Spinal cord (tissue), 10 donors: ENCODE results near the gene IL1RAPL1. TPM values are rescaled to one million over a fixed set of nuclear protein-coding genes. Genes with fewer than 3 reads are reported as not detected.
A peak's percentile ranks its signal among the peaks of the same experiment; 100 is the strongest.

ENCODE experiments used
- DNase-seq, 6 donors: peaks; one replicate each; pipeline versions ENCODE4 v3.0.0 to v3.0.0-alpha.2; 2013 to 2015; ENCODE audit warnings: low spot score in 6 of 6, low read depth in 4 of 6
- H3K27ac ChIP-seq: one replicate; pipeline ENCODE4 v1.5.1; 2013; ENCODE audit warnings: low read depth, low read length, control low read depth
- H3K27me3 ChIP-seq: one replicate; pipeline ENCODE4 v1.6.1; 2013; ENCODE audit warnings: low read length; ENCODE audit not compliant: control insufficient read depth, insufficient read depth
- H3K36me3 ChIP-seq: one replicate; pipeline ENCODE4 v1.6.1; 2013; ENCODE audit warnings: low read length; ENCODE audit not compliant: control insufficient read depth, insufficient read depth
- H3K4me1 ChIP-seq: one replicate; pipeline ENCODE4 v1.6.1; 2013; ENCODE audit warnings: low read length; ENCODE audit not compliant: control insufficient read depth, insufficient read depth
- H3K4me3 ChIP-seq: one replicate; pipeline ENCODE4 v1.5.1; 2013; ENCODE audit warnings: low read depth, low read length, control low read depth
- H3K9me3 ChIP-seq: one replicate; pipeline ENCODE4 v1.6.1; 2013; ENCODE audit warnings: low read length; ENCODE audit not compliant: control insufficient read depth, insufficient read depth
- WGBS: methylation state at CpG from one replicate; pipeline ENCODE4 v1.1.5; 2013; ENCODE audit warnings: missing lambda C conversion rate; ENCODE audit not compliant: insufficient coverage; 5-methylcytosine and 5-hydroxymethylcytosine counted together
- polyA plus RNA-seq, 2 donors: library from polyadenylated mRNA; unstranded; fragments of 120-200 nt; gene quantifications; one replicate each; pipeline ENCODE4 v1.2.1, GENCODE V29; 2013; ENCODE audit not compliant: insufficient read length in 2 of 2
- total RNA-seq, 2 donors: library from RNA; depleted of rRNA in 1 of 2; stranded (reverse); fragments of 120-200 nt in 1 of 2; fragments of >200 nt in 1 of 2; gene quantifications; one replicate each; pipeline versions ENCODE4 v1.2.3 to v1.2.4, GENCODE V29; 2013 to 2014
- donor health status: healthy.

The IL1RAPL1 gene
- total and polyA plus RNA-seq, 4 donors, result 2.3 to 24.5 (median 7.0) TPM

DNA sequence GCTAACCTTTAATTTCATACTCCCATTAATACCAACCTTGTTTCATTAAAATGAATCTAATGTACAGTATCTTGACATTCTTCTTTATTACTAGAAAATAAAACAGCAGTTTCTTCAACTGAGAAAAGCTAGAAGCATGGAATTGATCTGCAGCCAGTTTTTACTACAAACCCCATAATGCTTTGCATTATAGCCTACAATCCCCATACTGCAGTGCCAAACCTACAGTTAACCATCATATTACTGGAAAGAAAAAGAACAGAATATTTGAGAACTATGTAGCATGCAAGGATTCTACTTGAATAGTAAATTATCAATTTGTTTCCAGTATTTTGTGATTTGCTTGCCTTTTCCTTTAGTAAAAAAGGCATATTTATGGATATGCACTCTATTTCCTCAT is 3.2 kb upstream of the IL1RAPL1 start:
- Histone ChIP-seq H3K27ac (no peak overlapping the region), H3K9me3 (no peaks in the 10 kb centered on the region), H3K4me1 (no peaks in the 10 kb centered on the region), H3K27me3 (peaks cover 8% of the 10 kb centered on the region), H3K36me3 (no peaks in the 10 kb centered on the region), H3K4me3 (no peak overlapping the region)
- peak in 2 of 6 donors; percentile 42 to 69 for DNase-seq

DNA sequence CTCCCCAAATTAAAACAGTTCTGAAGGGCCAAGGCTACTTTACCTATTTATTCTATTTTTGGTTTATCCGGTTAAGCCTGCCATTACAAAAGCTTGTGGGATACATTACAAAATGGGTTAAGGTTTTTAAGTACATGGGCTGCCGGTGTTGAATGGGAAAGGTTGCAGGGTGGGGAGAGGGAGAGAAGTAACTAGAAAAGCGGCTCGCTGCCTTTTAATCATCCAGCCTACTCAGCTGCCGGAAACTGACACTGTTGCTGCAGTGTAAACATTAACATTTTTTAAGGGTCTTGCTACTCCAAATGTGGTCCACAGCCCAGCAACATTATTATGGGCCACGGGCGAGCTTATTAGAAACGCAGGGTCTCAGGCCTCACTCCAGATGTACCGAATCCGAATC is 1.5 kb upstream of the IL1RAPL1 start:
- H3K36me3 ChIP-seq, result no peaks in the 10 kb centered on the region
- WGBS, result 31% methylated on average over 9 of the region's 10 CpGs
- no peaks in the 10 kb centered on the region for H3K4me1 ChIP-seq
- H3K27me3 ChIP-seq, result peaks cover 8% of the 10 kb centered on the region
- peak overlapping the region; percentile 65 for H3K27ac ChIP-seq
- DNase-seq, result peak in 1 of 6 donors; percentile 11
- H3K4me3 ChIP-seq, result peak overlapping the region; percentile 55
- no peaks in the 10 kb centered on the region for H3K9me3 ChIP-seq

DNA sequence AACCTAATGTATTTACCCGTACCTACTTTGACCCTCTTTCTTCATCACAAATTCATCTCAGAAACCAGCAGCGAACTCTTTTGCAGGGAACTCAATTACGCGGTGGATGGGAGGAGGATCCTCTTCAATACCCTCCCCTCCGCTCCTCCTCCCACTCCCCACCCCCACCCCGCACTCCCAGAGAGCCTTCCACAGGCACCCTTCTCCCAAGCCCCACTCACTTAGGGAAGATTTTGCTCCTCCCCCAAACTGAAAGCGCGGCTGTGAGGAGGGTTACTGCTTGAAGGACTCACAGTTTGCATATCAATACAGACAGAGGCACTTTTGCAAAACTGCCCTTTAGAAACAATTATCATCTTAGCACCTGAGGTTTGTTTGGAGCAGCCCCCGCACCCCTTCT is 960 bp upstream of the IL1RAPL1 start:
- DNase-seq, result peak in 2 of 6 donors; percentile 73 to 79
- Histone ChIP-seq H3K4me3 (peak overlapping the region; percentile 55), H3K36me3 (no peaks in the 10 kb centered on the region), H3K27me3 (peaks cover 5% of the 10 kb centered on the region), H3K9me3 (no peaks in the 10 kb centered on the region), H3K4me1 (no peaks in the 10 kb centered on the region), H3K27ac (peak overlapping the region; percentile 65)
- 0% methylated on average over 2 of the region's 9 CpGs for WGBS

DNA sequence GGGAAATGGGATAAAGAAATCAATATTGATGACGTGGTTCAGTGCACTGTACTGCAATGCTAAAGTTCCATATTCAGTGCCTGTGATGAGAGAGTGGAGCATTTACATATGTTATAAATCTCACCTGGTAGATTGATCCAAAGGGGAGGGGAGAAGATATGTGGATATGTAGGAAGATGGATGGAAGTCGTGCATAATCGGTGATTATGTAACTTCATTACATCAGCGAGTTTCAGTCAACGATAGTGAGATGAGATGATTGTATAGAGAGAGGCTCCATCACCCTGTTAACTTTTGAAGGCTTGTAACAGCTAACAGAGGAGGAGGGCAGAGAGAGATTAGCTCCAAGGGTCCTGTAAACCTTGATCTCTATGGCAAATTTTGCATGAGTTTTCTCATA is 1.8 kb downstream of the IL1RAPL1 start:
- peaks cover 5% of the 10 kb centered on the region for H3K27me3 ChIP-seq
- 31% methylated on average over 5 of the region's 5 CpGs for WGBS
- peak overlapping the region; percentile 47 for H3K27ac ChIP-seq
- H3K4me1 ChIP-seq, result no peaks in the 10 kb centered on the region
- DNase-seq, result peak in 2 of 6 donors; percentile 14 to 34
- H3K4me3 ChIP-seq, result peak overlapping the region; percentile 55
- no peaks in the 10 kb centered on the region for H3K36me3 ChIP-seq
- H3K9me3 ChIP-seq, result no peaks in the 10 kb centered on the region

DNA sequence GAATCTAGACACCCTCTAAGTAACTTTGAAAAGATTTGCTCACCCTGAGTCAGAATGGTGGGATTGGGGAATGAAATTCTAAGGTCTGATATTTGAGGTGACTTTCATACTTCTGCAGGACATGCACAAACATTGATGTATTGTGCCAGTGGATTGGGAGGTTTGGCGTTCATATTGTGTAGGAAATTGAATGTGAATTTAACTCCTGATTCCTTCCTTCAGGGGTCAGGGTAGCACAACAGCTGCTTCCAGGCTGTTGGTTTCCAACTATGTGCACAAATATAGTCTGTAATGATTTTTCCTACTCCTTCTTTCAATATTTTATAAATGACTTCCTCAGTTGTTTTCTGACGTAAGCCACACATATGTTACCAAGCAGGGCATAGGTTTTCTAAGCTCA is 3.1 kb downstream of the IL1RAPL1 start:
- DNase-seq, result peak in 2 of 6 donors; percentile 25 to 69
- peaks cover 5% of the 10 kb centered on the region for H3K27me3 ChIP-seq
- no peaks in the 10 kb centered on the region for H3K9me3 ChIP-seq
- no peaks in the 10 kb centered on the region for H3K4me1 ChIP-seq
- peak overlapping the region; percentile 55 for H3K4me3 ChIP-seq
- no peaks in the 10 kb centered on the region for H3K36me3 ChIP-seq
- peak overlapping the region; percentile 47 for H3K27ac ChIP-seq
- WGBS, result no CpG with 5 or more reads among the region's 2 CpGs

DNA sequence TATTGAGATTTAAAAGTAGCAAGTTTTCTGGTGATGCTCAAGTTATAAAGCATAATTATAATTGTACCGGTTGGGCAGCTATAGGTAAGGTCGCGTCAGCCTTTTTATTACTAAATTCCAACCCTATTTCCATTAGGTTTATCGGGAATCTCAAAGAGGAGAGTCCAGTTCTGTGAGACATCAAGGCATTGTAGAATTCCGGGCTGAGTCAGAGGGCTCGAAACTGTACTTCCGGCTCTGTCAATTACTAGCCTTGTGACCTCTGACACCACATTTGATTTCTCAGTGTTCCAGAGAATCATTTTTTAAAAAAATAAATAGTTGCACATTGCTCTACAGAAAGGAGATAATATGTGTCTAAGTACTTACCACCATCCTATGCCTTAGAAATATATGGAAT is 4.3 kb downstream of the IL1RAPL1 start:
- Histone ChIP-seq H3K27me3 (peaks cover under 1% of the 10 kb centered on the region), H3K4me1 (no peaks in the 10 kb centered on the region), H3K27ac (peak overlapping the region; percentile 47), H3K9me3 (no peaks in the 10 kb centered on the region), H3K36me3 (no peaks in the 10 kb centered on the region), H3K4me3 (peak overlapping the region; percentile 55)
- DNase-seq, result no peak
- WGBS, result 43% methylated on average over 4 of the region's 7 CpGs

DNA sequence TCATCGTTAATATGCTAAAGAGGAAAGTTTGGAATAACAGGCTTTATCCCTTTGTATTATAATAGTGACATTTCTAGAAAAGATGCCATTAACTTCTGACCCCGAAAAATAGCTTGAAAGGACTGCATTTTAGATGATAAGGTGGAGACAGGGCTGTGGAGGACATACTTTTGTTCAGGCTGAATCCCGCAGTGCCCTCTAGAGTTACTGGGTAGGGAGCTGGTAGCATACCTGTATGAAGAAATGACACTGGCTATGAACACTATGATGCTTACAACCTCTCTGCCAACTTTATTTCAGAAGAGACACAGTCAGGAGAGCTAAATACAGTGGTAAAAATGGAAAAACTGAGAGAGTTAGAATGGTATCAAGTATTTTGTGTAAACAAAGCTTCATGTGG is 8.1 kb downstream of the IL1RAPL1 start:
- Histone ChIP-seq H3K9me3 (no peaks in the 10 kb centered on the region), H3K27ac (no peak overlapping the region), H3K36me3 (no peaks in the 10 kb centered on the region), H3K27me3 (no peaks in the 10 kb centered on the region), H3K4me1 (no peaks in the 10 kb centered on the region), H3K4me3 (no peak overlapping the region)
- WGBS, result 72% methylated on average over 2 of the region's 3 CpGs
- DNase-seq, result no peak

DNA sequence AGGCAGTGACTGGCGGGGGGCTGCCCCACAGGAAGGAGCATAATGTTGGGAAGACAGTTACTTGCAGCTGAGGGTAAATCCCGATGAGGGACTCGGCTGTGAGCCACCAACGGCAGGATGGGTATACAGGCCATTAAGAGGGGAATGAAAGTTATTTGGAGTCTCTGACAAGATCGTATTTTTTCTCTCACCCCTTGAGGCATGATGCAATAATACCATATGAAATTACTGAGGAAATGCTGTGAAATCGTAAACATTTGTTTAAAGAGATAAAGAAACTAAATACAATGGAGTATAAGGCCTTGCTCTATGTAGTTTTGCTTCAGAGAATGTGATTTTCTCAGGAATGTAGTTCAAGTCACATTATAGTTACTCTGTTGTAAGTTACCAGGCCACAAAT is 12.7 kb downstream of the IL1RAPL1 start:
- H3K4me3 ChIP-seq, result no peak overlapping the region
- WGBS, result 70% methylated on average over 3 of the region's 6 CpGs
- DNase-seq, result no peak

DNA sequence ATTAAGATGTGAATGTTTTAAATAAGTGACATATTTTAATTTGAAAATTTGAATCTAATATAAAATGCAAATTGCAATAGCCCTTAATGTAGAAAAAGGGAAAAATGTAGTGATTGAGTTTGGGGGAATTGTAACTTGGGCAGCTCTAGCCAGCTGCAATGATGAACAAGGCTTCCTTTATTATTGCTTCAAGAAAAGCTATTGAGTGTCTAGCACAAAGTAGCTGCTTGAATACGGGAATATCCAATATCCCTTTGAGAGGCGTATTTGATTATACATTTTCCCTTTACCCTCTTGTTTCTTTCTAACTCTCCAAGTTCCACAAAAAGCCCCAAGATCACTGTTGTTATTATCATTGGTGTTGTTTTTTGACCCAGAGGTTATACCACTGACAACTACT is 21.8 kb downstream of the IL1RAPL1 start:
- WGBS, result no CpG with 5 or more reads among the region's 2 CpGs
- Histone ChIP-seq H3K4me1 (no peaks in the 10 kb centered on the region), H3K36me3 (no peaks in the 10 kb centered on the region), H3K27ac (no peak overlapping the region), H3K4me3 (no peak overlapping the region), H3K9me3 (no peaks in the 10 kb centered on the region), H3K27me3 (no peaks in the 10 kb centered on the region)
- peak in 1 of 6 donors; percentile 27 for DNase-seq

More for the DNA sequence above, 12.7 kb downstream of the IL1RAPL1 start:
- Histone ChIP-seq H3K36me3 (no peaks in the 10 kb centered on the region), H3K4me1 (no peaks in the 10 kb centered on the region), H3K27me3 (no peaks in the 10 kb centered on the region), H3K27ac (peak overlapping the region; percentile 29), H3K9me3 (no peaks in the 10 kb centered on the region)

DNA sequence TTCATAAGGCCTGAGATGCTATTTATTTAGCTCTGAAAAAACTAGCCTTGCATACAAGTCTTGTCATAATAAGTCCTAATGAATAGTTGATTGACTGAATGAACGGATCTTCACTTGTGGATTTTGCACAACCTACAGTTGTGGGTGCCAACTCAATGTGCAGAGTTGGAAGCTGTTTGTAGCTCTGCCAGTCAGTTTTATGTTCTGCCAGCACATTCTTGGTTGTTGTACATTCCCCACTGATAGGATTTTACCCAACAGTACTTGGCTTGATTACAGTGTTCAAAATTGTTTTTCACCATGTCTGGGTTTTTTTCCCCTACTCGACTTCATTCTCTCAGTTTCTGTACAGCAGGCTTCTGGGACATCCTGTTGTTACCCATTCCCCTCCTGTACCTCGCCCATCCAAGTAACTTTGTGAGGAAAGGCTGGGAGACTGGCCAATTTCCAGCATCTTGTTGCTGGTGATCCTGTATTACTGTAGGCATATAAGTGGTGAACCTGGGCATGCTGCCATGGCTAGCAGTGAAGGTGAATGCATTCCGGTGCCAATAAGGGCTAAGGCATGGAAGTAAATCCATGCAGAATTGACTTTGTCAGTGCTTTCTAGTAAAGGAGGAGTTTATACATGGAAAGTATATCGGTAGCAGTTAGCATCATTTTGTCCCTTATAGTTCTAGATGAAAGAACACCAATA is 22.8 kb downstream of the IL1RAPL1 start:
- H3K4me3 ChIP-seq, result no peak overlapping the region
- H3K27ac ChIP-seq, result no peak overlapping the region
- WGBS, result 0% methylated on average over 1 of the region's 5 CpGs
- H3K9me3 ChIP-seq, result no peaks in the 10 kb centered on the region
- no peaks in the 10 kb centered on the region for H3K4me1 ChIP-seq
- no peaks in the 10 kb centered on the region for H3K27me3 ChIP-seq
- H3K36me3 ChIP-seq, result no peaks in the 10 kb centered on the region
- DNase-seq, result peak in 2 of 6 donors; percentile 35 to 49
